Hematopoietic multipotent progenitor cell treated with erythropoietin and hydrocortisone succinate and interleukin-3 and kit ligand, for 17 days (in vitro differentiated cells): ENCODE data around the gene KHK.
A peak's percentile ranks its signal among the peaks of the same experiment; 100 is the strongest.

Experiments used
- DNase-seq: peaks from one replicate; pipeline ENCODE4 v3.0.0-alpha.2; 2015; ENCODE audit warnings: low spot score

Gene KHK

GRCh38 chr2:27086724-27087593 lies at the start of gene KHK:
Gene KHK, plus strand, starts transcription at chr2:27086772. Its CDS starts 488 bp downstream, at chr2:27087260.
- no peak for DNase-seq

GRCh38 chr2:27038012-27038411 lies 48.6 kb upstream of the KHK start:
- DNase-seq = no peak

GRCh38 chr2:27038631-27039339 lies 47.8 kb upstream of the KHK start:
- no peak for DNase-seq

- no peak for DNase-seq
Observed at GRCh38 chr2:27039426-27039825, 47.1 kb upstream of the KHK start.

GRCh38 chr2:27039871-27040270 lies 46.7 kb upstream of the KHK start:
- no peak for DNase-seq

- DNase-seq = no peak
Observed at GRCh38 chr2:27040282-27040681, 46.3 kb upstream of the KHK start.

GRCh38 chr2:27041752-27042151 lies 44.8 kb upstream of the KHK start:
- no peak for DNase-seq

GRCh38 chr2:27042159-27042661 lies 44.4 kb upstream of the KHK start:
- no peak for DNase-seq

- no peak for DNase-seq
Observed at GRCh38 chr2:27042985-27043634, 43.5 kb upstream of the KHK start.

- peak; percentile 21 for DNase-seq
Observed at GRCh38 chr2:27049422-27050280, 36.9 kb upstream of the KHK start.

GRCh38 chr2:27050281-27050995 lies 36.1 kb upstream of the KHK start:
- DNase-seq = peak; percentile 90

- peak; percentile 91 for DNase-seq
Observed at GRCh38 chr2:27050996-27051901, 35.3 kb upstream of the KHK start, which contains the start of gene AGBL5. Gene AGBL5, plus strand, starts transcription at chr2:27051668. Its CDS starts 1,291 bp downstream, at chr2:27052959.

- DNase-seq = no peak
Observed at GRCh38 chr2:27051902-27052645, 34.5 kb upstream of the KHK start.

GRCh38 chr2:27053321-27053720 lies 33.3 kb upstream of the KHK start:
- DNase-seq = no peak

GRCh38 chr2:27053776-27054175 lies 32.8 kb upstream of the KHK start:
- DNase-seq = no peak

GRCh38 chr2:27054721-27055120 lies 31.9 kb upstream of the KHK start:
- no peak for DNase-seq

GRCh38 chr2:27057184-27057583 lies 29.4 kb upstream of the KHK start:
- no peak for DNase-seq

- no peak for DNase-seq
Observed at GRCh38 chr2:27058210-27058609, 28.4 kb upstream of the KHK start.
